ENCODE results near the gene LMO7. TPM values are rescaled to one million over a fixed set of nuclear protein-coding genes. Genes with fewer than 3 reads are reported as not detected.

The LMO7 gene
- total and polyA plus RNA-seq, 2 of the 13 experiments (the other 11 are each of a cell fraction or from before 2014, with no cell fraction given) = 34.0 to 121 TPM

DNA sequence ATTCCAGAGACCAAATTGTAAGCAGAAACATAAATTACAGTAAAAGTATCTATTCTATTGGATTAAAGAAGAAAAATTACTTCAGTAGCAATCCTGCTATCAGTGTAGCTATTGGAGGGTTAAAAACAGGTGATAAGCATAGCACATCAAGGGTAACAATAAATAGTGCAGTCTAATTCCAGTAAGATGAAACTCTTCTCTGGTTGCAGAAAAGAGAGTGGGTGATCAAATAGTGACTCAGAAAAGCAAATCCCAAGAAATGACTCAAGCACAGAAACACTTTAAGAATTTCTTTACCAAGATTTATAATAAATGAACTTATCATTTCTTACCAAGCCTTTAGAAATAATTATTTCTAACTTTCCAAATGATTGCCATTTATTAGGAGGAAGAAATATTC is 135.7 kb downstream of the LMO7 start:
- no peaks in the 10 kb centered on the region for H3K27me3 ChIP-seq (ENCODE audit: control insufficient read depth in 1 of 2, insufficient read depth in 2 of 2, low read length in 2 of 2)
- no TSS peak for BruUV-seq (replicated peaks)
- H3K79me2 ChIP-seq (ENCODE audit: insufficient read depth, low read length) = peaks cover 98% of the 10 kb centered on the region
- in situ Hi-C loops (cut with HindIII; ENCODE audit: extremely low pct_ligation_motif_present, low pct_unique_long_range_greater_than_20kb) (no loop called here), intact Hi-C loops (cut with micrococcal nuclease; ENCODE audit: unreplicated experiment) (no loop called here)
- H3K4me1 ChIP-seq (ENCODE audit: insufficient read depth, low read length) = peaks cover 68% of the 10 kb centered on the region
- POLR2A ChIA-PET = interaction anchor here (0.6 to 0.7 kb wide), 2 partner anchors 11 to 20 kb away, joined by 3 to 4 read pairs; no protein-coding TSS in a partner anchor
- CTCF ChIA-PET (ENCODE audit: low intra/inter-chr PET ratio, low total read pairs) = no interaction called here
- H3K36me3 ChIP-seq (replicated peaks in 1 of 2; ENCODE audit: control insufficient read depth in 1 of 2, insufficient read depth in 2 of 2, low read length in 2 of 2) = peaks cover 3 to 9% of the 10 kb centered on the region in 2 experiments; a peak in 3 of 5 replicates
- no peak overlapping the region for H3K9ac ChIP-seq (ENCODE audit: insufficient read depth, low read depth, low read length)
- no peak overlapping the region for H3K4me3 ChIP-seq (replicated peaks in 1 of 3; ENCODE audit: insufficient read depth in 1 of 3, low read depth in 2 of 3, low read length in 3 of 3)
- H4K20me1 ChIP-seq (ENCODE audit: insufficient read depth, low read length) = peaks cover 39% of the 10 kb centered on the region
- ATAC-seq = no peak; the same call in 2 of the 3 replicates
- no peaks in the 10 kb centered on the region for H3K9me3 ChIP-seq (ENCODE audit: low read length)
- no peak overlapping the region for H3K4me2 ChIP-seq (ENCODE audit: low read depth, low read length)
- no peak for DNase-seq (ENCODE audit: low spot score)
- FAIRE-seq = no peak
- TF ChIP-seq ZNF652 (CRISPR knock-in tag; IDR thresholded peaks at IDR 0.05; ENCODE audit: borderline replicate concordance, low read depth) (peak; percentile 44; the same call in 1 of the 2 replicates), ZNF790 (CRISPR knock-in tag; IDR thresholded peaks at IDR 0.05; ENCODE audit: borderline replicate concordance) (no peak)
- no peak overlapping the region for H2AFZ ChIP-seq (ENCODE audit: low read length)
- H3K27ac ChIP-seq (ENCODE audit: extremely low read length, insufficient read depth, low read length) = no peak overlapping the region

DNA sequence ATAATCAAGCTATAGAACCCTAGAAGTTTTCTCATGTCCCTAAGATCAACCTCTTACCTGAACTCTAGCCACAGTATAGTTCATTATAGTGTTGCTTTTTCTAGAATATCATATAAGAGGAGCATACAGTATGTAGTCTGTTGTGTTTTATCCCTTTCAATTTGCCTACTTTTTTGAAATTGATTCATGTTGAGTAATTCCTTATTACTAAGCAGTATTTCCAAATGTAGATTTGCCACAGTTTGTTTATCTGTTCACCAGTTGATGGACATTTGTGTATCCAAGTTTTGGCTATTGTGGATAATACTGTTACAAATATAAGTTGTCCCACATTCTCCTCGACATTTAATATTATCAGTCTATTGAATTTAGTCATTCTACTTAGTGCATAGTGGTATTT is 138.0 kb downstream of the LMO7 start:
- FAIRE-seq (no peak), ATAC-seq (no peak), DNase-seq (ENCODE audit: low spot score) (no peak)
- BruUV-seq (replicated peaks) = no TSS peak
- H3K4me2 ChIP-seq (ENCODE audit: low read depth, low read length) = no peak overlapping the region
- H3K79me2 ChIP-seq (ENCODE audit: insufficient read depth, low read length) = peaks cover 94% of the 10 kb centered on the region
- peaks cover 1 to 9% of the 10 kb centered on the region in 2 experiments; a peak in 3 of 5 replicates for H3K36me3 ChIP-seq (replicated peaks in 1 of 2; ENCODE audit: control insufficient read depth in 1 of 2, insufficient read depth in 2 of 2, low read length in 2 of 2)
- POLR2A ChIA-PET = interaction anchor here (1.0 kb wide), 1 partner anchor 14 kb away, joined by 3 read pairs; no protein-coding TSS in a partner anchor
- H2AFZ ChIP-seq (ENCODE audit: low read length) = no peak overlapping the region
- in situ Hi-C loops (cut with HindIII; ENCODE audit: extremely low pct_ligation_motif_present, low pct_unique_long_range_greater_than_20kb) = no loop called here
- H3K27me3 ChIP-seq (ENCODE audit: control insufficient read depth in 1 of 2, insufficient read depth in 2 of 2, low read length in 2 of 2) = no peaks in the 10 kb centered on the region
- H3K27ac ChIP-seq (ENCODE audit: extremely low read length, insufficient read depth, low read length) = no peak overlapping the region
- no peak overlapping the region for H3K4me3 ChIP-seq (replicated peaks in 1 of 3; ENCODE audit: insufficient read depth in 1 of 3, low read depth in 2 of 3, low read length in 3 of 3)
- no peak overlapping the region for H3K9ac ChIP-seq (ENCODE audit: insufficient read depth, low read depth, low read length)
- no peak for TF ChIP-seq ZNF629 (CRISPR knock-in tag; conservative IDR thresholded peaks at IDR 0.05)
- TF ChIP-seq ZBTB38 (CRISPR knock-in tag; IDR thresholded peaks at IDR 0.05) = no peak
- TF ChIP-seq ZNF326 (CRISPR knock-in tag; IDR thresholded peaks at IDR 0.05; ENCODE audit: borderline replicate concordance) = no peak
- TF ChIP-seq MXD4 (CRISPR knock-in tag; IDR thresholded peaks at IDR 0.05) = no peak
- TF ChIP-seq NR1H2 (CRISPR knock-in tag; IDR thresholded peaks at IDR 0.05; ENCODE audit: borderline replicate concordance, low read depth) = no peak
- no peak for TF ChIP-seq ZNF180 (CRISPR knock-in tag; IDR thresholded peaks at IDR 0.05; ENCODE audit: borderline replicate concordance, low read depth)
- TF ChIP-seq KDM3A (CRISPR knock-in tag; IDR thresholded peaks at IDR 0.05; ENCODE audit: low read depth) = no peak
- TF ChIP-seq, protein P1, sequence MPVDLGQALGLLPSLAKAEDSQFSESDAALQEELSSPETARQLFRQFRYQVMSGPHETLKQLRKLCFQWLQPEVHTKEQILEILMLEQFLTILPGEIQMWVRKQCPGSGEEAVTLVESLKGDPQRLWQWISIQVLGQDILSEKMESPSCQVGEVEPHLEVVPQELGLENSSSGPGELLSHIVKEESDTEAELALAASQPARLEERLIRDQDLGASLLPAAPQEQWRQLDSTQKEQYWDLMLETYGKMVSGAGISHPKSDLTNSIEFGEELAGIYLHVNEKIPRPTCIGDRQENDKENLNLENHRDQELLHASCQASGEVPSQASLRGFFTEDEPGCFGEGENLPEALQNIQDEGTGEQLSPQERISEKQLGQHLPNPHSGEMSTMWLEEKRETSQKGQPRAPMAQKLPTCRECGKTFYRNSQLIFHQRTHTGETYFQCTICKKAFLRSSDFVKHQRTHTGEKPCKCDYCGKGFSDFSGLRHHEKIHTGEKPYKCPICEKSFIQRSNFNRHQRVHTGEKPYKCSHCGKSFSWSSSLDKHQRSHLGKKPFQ (CRISPR knock-in tag; IDR thresholded peaks at IDR 0.05; ENCODE audit: insufficient replicate concordance) = no peak
- no peak for TF ChIP-seq KLF11 (CRISPR knock-in tag; IDR thresholded peaks at IDR 0.05)
- TF ChIP-seq, protein P2, sequence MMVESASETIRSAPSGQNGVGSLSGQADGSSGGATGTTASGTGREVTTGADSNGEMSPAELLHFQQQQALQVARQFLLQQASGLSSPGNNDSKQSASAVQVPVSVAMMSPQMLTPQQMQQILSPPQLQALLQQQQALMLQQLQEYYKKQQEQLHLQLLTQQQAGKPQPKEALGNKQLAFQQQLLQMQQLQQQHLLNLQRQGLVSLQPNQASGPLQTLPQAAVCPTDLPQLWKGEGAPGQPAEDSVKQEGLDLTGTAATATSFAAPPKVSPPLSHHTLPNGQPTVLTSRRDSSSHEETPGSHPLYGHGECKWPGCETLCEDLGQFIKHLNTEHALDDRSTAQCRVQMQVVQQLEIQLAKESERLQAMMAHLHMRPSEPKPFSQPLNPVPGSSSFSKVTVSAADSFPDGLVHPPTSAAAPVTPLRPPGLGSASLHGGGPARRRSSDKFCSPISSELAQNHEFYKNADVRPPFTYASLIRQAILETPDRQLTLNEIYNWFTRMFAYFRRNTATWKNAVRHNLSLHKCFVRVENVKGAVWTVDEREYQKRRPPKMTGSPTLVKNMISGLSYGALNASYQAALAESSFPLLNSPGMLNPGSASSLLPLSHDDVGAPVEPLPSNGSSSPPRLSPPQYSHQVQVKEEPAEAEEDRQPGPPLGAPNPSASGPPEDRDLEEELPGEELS (CRISPR knock-in tag; IDR thresholded peaks at IDR 0.05) = no peak
- TF ChIP-seq NFIC (IDR thresholded peaks at IDR 0.05; ENCODE audit: low read length) = no peak
- H3K4me1 ChIP-seq (ENCODE audit: insufficient read depth, low read length) = peaks cover 45% of the 10 kb centered on the region
- WGBS (ENCODE audit: low lambda C conversion rate) = 100% methylated on average over 1 of the region's 1 CpG
- intact Hi-C loops (cut with micrococcal nuclease; ENCODE audit: unreplicated experiment) = no loop called here
- CTCF ChIA-PET (ENCODE audit: low intra/inter-chr PET ratio, low total read pairs) = no interaction called here
- no peaks in the 10 kb centered on the region for H3K9me3 ChIP-seq (ENCODE audit: low read length)
- H4K20me1 ChIP-seq (ENCODE audit: insufficient read depth, low read length) = peaks cover 34% of the 10 kb centered on the region

All from HepG2 (cell line).